ENCODE measurements around the gene NLN. TPM values are rescaled to one million over a fixed set of nuclear protein-coding genes. Genes with fewer than 3 reads are reported as not detected.
"Not testable (repeated sequence)": the region's sequence is repeated elsewhere in the genome, so short reads cannot be mapped to it uniquely, and the experiment has no call there.

NLN gene
- polyA plus RNA-seq, 1 experiment: 15.4 TPM

DNA sequence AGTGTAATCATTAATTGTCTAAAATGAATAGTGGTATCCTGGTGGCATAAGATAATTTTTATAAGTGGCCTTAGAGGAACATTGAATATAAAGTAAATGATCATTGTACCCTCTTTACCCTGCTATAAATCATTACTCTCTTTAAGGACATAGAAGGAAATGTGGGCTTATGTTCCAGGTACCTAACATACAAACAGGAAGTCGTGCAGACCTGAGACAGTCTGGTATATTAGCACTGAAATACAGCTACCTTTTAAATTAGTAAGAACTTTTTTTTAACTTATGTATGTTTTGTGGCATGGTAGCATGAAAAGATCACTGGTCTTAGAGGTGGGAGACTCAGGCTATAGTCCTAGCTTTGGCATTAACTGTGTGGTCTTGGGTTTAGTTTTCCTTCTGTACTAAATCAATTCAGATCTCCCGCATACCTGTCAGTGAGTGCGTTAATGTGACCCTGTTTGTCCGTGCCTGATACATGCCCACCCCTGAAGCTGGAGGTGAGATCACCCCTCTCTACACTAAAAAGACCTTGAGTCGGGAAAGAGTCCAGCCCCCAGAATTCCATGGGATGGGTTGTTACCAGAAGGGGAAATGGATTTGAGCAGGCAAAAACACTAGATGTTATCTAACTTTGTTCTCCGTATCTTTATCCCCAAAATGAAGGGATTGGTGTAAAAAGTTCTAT is 145.0 kb downstream of the NLN start:
- CTCF ChIA-PET: interaction anchor here (1.1 kb wide), 1 partner anchor 126 kb away, joined by 3 read pairs; no protein-coding TSS in a partner anchor
- DNase-seq (ENCODE audit: low read depth): no peak
- TF ChIP-seq, protein P1, sequence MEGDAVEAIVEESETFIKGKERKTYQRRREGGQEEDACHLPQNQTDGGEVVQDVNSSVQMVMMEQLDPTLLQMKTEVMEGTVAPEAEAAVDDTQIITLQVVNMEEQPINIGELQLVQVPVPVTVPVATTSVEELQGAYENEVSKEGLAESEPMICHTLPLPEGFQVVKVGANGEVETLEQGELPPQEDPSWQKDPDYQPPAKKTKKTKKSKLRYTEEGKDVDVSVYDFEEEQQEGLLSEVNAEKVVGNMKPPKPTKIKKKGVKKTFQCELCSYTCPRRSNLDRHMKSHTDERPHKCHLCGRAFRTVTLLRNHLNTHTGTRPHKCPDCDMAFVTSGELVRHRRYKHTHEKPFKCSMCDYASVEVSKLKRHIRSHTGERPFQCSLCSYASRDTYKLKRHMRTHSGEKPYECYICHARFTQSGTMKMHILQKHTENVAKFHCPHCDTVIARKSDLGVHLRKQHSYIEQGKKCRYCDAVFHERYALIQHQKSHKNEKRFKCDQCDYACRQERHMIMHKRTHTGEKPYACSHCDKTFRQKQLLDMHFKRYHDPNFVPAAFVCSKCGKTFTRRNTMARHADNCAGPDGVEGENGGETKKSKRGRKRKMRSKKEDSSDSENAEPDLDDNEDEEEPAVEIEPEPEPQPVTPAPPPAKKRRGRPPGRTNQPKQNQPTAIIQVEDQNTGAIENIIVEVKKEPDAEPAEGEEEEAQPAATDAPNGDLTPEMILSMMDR (IDR thresholded peaks at IDR 0.05; ENCODE audit: insufficient read depth, low read depth, low read length): no peak

DNA sequence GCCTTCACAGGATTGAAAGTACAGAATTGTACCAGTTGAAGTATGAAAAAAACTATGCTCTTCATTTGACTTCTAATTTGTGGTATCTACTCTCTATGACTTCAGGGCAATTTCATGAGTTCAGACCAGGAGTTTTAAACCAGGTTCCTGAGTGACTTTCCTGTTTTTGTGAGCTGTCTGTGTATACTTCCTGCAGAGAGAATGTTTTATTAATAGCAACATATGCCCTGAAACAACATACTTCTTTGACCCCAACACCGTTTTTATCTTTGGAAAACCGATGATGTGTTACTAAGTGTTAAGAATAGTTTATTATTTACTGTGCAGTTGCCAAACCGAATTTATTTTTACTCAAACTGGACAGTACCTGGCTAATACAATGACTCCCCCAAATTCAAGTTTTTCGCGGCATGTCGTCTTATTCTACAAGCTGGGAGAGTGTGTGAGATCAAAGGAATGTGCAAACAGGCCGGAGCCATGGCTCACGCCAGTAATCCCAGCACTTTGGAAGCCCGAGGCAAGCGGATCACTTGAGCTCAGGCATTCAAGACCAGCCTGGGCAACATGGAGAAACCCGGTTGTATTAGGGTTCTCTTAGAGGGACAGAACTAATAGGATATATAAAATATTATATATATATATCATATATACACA is 145.7 kb downstream of the NLN start:
- TF ChIP-seq, protein P1 (IDR thresholded peaks at IDR 0.05; ENCODE audit: insufficient read depth, low read depth, low read length): no peak
- DNase-seq (ENCODE audit: low read depth): no peak
- POLR2A ChIA-PET: interaction anchor here (0.6 kb wide), 1 partner anchor 125 kb away, joined by 6 read pairs; no protein-coding TSS in a partner anchor

More for the DNA sequence above, 145.0 kb downstream of the NLN start:
- H3K27me3 ChIP-seq (ENCODE audit: control insufficient read depth, insufficient read depth, low read length): no peaks in the 10 kb centered on the region
- H3K36me3 ChIP-seq (ENCODE audit: control insufficient read depth, insufficient read depth, low read length): no peaks in the 10 kb centered on the region
- POLR2A ChIA-PET: no interaction called here
- H3K4me3 ChIP-seq (ENCODE audit: low read depth, low read length): no peak overlapping the region

DNA sequence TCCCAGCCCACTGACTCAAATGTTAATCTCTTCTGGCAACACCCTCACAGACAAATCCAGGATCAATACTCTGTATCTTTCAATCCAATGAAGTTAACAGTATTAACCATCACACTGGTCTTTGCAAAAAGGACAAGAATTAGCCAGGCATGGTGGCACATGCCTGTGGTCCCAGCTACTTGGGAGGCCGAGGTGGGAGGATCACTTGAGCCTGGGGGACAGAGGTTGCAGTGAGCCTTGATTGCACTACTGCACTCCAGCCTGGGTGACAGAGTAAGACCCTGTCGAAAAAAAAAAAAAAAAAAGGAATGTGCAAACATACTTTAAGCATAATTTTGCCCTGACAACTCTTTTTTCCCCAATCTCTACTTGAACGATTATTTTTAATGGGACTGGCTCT is 146.5 kb downstream of the NLN start:
- ChIA-PET CTCF (no interaction called here), POLR2A (no interaction called here)
- TF ChIP-seq, protein P1 (IDR thresholded peaks at IDR 0.05; ENCODE audit: insufficient read depth, low read depth, low read length): no peak
- Histone ChIP-seq H3K27me3 (ENCODE audit: control insufficient read depth, insufficient read depth, low read length) (no peaks in the 10 kb centered on the region), H3K4me3 (ENCODE audit: low read depth, low read length) (no peak overlapping the region), H3K36me3 (ENCODE audit: control insufficient read depth, insufficient read depth, low read length) (no peaks in the 10 kb centered on the region)
- no peak for DNase-seq (ENCODE audit: low read depth)

More for the DNA sequence above, 145.7 kb downstream of the NLN start:
- H3K27me3 ChIP-seq (ENCODE audit: control insufficient read depth, insufficient read depth, low read length): no peaks in the 10 kb centered on the region
- H3K4me3 ChIP-seq (ENCODE audit: low read depth, low read length): no peak overlapping the region
- no peaks in the 10 kb centered on the region for H3K36me3 ChIP-seq (ENCODE audit: control insufficient read depth, insufficient read depth, low read length)
- CTCF ChIA-PET: interaction anchor here (0.6 to 1.1 kb wide), 2 partner anchors 127 to 293 kb away, joined by 3 read pairs; no protein-coding TSS in a partner anchor

DNA sequence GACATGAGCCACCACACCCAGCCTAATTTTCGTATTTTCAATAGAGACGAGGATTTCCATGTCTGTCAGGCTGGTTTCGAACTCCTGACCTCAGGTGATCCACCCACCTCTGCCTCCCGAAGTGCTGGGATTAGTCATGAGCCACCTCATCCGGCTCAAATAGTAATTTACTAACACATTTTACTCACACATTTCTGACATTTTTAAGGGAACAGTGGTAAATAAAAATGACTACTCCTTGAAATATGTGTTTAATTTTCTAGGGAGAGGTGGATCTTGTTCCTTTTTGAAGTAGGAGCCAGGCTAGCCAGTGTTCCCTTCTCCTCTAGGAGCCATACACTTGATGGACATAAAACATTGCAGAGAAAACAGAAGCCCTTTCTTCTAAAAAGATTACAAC is 149.2 kb downstream of the NLN start:
- ChIA-PET POLR2A (no interaction called here), CTCF (no interaction called here)
- Histone ChIP-seq H3K27me3 (ENCODE audit: control insufficient read depth, insufficient read depth, low read length) (no peaks in the 10 kb centered on the region), H3K36me3 (ENCODE audit: control insufficient read depth, insufficient read depth, low read length) (no peaks in the 10 kb centered on the region), H3K4me3 (ENCODE audit: low read depth, low read length) (no peak overlapping the region)
- TF ChIP-seq, protein P1 (IDR thresholded peaks at IDR 0.05; ENCODE audit: insufficient read depth, low read depth, low read length): no peak
- DNase-seq (ENCODE audit: low read depth): peak; percentile 33

DNA sequence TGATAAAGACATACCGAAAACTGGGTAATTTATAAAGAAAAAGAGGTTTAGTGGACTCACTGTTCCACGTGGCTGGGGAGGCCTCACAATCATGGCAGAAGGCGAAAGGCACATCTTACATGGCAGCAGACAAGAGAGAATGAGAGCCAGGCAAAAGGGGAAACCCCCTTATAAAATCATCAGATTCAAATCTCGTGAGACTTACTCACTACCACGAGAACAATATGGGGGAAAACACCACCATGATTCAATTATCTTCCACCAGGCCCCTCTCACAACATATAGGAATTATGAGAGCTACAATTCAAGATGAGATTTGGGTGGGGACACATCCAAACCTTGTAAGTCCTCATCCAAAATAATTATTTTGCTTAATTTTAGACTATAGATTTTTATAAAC is 149.8 kb downstream of the NLN start:
- CTCF ChIA-PET; H3K36me3 ChIP-seq (ENCODE audit: control insufficient read depth, insufficient read depth, low read length); DNase-seq (ENCODE audit: low read depth); H3K27me3 ChIP-seq (ENCODE audit: control insufficient read depth, insufficient read depth, low read length); POLR2A ChIA-PET; H3K4me3 ChIP-seq (ENCODE audit: low read depth, low read length): not testable (repeated sequence)
